Pulmonary artery endothelial cell (primary cell): ENCODE measurements around the gene HHATL. TPM values are rescaled to one million over a fixed set of nuclear protein-coding genes. Genes with fewer than 3 reads are reported as not detected.

Source experiments
- DNase-seq: peaks from one replicate; pipeline ENCODE4 v3.0.0-alpha.2; 2011; ENCODE audit warnings: low read depth, low spot score
- total RNA-seq: library from RNA; depleted of rRNA; stranded (reverse); fragments of >200 nt; gene quantifications from 2 replicates; pipeline ENCODE4 v1.2.3, GENCODE V29; 2014

HHATL gene
- total RNA-seq, 1 donor from 2014 or later = not detected

DNA sequence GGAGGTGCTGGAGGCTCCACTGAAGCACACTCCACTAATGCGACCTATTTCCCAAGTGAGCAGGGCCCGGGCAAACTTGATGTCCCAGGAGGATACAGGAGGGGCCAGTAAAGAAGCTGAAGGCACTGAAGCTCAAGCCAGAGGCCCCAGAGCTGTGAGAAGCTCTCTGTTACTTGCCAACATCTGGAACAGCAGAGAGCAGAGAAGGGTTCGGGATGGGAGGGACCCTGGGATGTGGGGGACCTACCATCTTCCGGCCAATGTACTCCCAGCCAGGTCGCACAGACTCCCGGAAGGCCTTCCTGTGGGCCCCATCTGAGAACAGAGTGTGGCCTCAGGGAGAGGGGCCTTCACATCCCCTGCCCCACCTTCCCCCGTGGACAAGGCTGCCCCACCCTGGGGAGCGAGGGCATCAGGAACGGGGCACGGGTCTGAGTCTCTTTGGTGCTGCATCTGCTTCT, 3.1 kb downstream of the HHATL start:
- DNase-seq = no peak

DNA sequence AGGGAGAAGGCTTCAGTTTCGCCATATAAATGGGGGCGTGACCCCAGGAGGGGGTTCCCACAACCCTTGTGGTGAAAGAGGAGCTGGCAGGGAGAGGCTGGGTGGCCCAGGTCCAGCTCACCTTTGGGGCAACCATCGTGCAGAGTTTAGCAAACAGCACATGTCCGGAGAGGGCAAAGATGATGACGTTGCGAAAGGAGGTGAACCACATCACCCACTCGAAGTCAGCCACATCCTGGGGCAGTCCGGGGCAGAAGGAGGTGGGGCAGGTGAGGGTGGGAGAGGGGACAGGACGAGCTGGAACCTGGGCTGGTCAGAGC, 3.7 kb downstream of the HHATL start:
- DNase-seq = no peak

- no peak for DNase-seq
Measured at GRCh38 chr3:42698216-42698910, 4.2 kb downstream of the HHATL start.

GRCh38 chr3:42697289-42698051, 5.1 kb downstream of the HHATL start:
- DNase-seq = no peak

- DNase-seq = no peak
Measured at GRCh38 chr3:42696356-42697288, 6.0 kb downstream of the HHATL start.

DNA sequence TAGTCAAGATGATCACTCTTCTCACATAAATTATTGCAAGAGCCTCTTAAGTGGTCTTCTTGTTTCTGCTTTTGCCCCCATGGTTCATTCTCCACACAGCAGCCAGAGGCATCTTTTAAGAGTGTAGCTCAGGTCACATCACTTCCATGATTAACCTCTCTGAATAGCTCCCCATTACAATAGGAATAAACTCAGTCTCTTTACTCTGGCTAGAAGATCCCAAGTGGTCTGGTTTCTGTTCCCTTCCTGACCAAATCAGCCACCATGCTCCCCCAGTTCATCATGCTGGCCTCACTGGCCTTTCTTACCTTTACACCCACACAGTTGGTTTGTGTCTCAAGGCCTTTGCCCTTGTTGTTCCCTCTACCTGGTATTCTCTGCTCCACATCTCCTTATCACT, 8.2 kb downstream of the HHATL start:
- no peak for DNase-seq

DNA sequence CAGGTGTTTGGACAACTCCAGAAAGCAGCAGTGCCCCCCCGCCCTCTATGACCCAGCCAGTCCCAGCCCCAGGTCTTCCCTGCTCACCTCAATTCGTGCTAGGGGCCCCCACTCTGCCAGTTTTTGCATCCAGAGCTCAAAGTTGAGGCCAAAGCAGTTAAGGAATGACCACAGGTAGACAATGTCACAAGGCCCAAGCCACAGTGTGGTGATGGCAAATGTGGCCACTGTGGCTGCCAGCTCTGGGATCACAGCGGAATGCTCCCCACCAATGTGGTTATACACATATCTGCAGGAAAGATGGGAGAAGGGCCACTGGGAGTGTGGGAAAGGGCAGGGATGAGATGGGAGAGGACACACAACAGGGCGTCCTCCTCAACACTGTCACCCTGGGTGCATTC, 9.1 kb downstream of the HHATL start:
- no peak for DNase-seq

GRCh38 chr3:42692667-42693529, 9.7 kb downstream of the HHATL start:
- no peak for DNase-seq

GRCh38 chr3:42691816-42692666, 10.6 kb downstream of the HHATL start:
- no peak for DNase-seq

- DNase-seq = no peak
Measured at GRCh38 chr3:42690766-42691680, 11.6 kb downstream of the HHATL start.

DNA sequence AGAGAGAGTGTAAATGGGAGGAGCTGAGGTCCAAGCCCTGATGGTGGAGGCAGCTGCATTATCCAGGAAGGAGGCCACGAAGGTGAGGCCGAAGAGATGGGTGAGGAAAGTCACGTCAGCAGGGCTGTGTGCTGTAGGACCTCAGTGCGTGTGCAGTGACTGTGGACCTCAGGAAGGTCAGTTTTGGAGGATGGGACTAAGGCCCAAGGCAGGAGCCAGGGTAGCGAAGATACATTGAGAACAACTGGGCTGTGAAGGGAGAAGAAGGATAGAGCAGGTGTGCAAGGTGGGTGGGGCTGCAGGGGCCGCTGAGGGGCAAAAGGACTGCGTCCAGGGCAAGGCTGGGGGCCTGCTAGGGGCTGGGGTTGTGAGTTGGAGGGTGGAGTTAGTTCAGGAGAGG, 12.4 kb downstream of the HHATL start:
- no peak for DNase-seq

- DNase-seq = no peak
Measured at GRCh38 chr3:42689421-42690014, 13.1 kb downstream of the HHATL start.

GRCh38 chr3:42688487-42689420, 13.8 kb downstream of the HHATL start:
- no peak for DNase-seq

GRCh38 chr3:42688016-42688415, 14.6 kb downstream of the HHATL start:
- no peak for DNase-seq

GRCh38 chr3:42686832-42687650, 15.6 kb downstream of the HHATL start:
- no peak for DNase-seq
